Keratinocyte (primary cell): Measurements from ENCODE around the gene STARD8. TPM values are rescaled to one million over a fixed set of nuclear protein-coding genes. Genes with fewer than 3 reads are reported as not detected.

Experiments
- DNase-seq: peaks from one replicate; pipeline ENCODE4 v3.0.0-alpha.2; 2011; ENCODE audit warnings: low read depth, missing footprints, low spot score
- FAIRE-seq: peaks from 2 replicates; lab custom pipeline; 2011; peaks lifted over from hg19 to GRCh38; lab: Jason Lieb, UNC
- H2AFZ ChIP-seq: 2 replicates; pipeline ENCODE4 v1.6.0; 2012; ENCODE audit warnings: low read length, control low read depth, inconsistent platforms; ENCODE audit not compliant: control insufficient read depth
- H3K27ac ChIP-seq: 2 replicates; pipeline ENCODE4 v1.5.1; 2011; ENCODE audit warnings: low read length; ENCODE audit not compliant: control insufficient read depth, insufficient read depth
- H3K27me3 ChIP-seq: 3 replicates; pipeline ENCODE4 v1.6.0; 2011; ENCODE audit warnings: low read length; ENCODE audit not compliant: control insufficient read depth, insufficient read depth; ENCODE audit errors: extremely low read depth
- H3K36me3 ChIP-seq, 2 experiments: 2 replicates in 1 of 2; 3 replicates in 1 of 2; pipeline ENCODE4 v1.5.1; 2011; ENCODE audit warnings: low read length in 2 of 2, mild to moderate bottlenecking in 1 of 2; ENCODE audit not compliant: control insufficient read depth in 2 of 2, insufficient read depth in 2 of 2; ENCODE audit errors: extremely low read depth in 1 of 2
- H3K4me1 ChIP-seq: 3 replicates; pipeline ENCODE4 v1.5.1; 2011; ENCODE audit warnings: low read length; ENCODE audit not compliant: control insufficient read depth, insufficient read depth; ENCODE audit errors: extremely low read depth
- H3K4me2 ChIP-seq: 3 replicates; pipeline ENCODE4 v1.6.0; 2011; ENCODE audit warnings: low read depth, low read length; ENCODE audit not compliant: control insufficient read depth, insufficient read depth; ENCODE audit errors: extremely low read depth
- H3K4me3 ChIP-seq, 3 experiments: fragments of 200-600 bp in 1 of 3; sonication (generic) in 1 of 3; 2 replicates in 2 of 3; 3 replicates in 1 of 3; pipeline ENCODE4 v1.5.1; 2011 to 2016; ENCODE audit warnings: low read length in 3 of 3, mild to moderate bottlenecking in 3 of 3, control low read depth in 2 of 3, inconsistent platforms in 1 of 3, low read depth in 1 of 3, mixed read lengths in 1 of 3, mixed run types in 1 of 3, moderate library complexity in 1 of 3; ENCODE audit not compliant: control insufficient read depth in 2 of 3, insufficient read depth in 2 of 3; ENCODE audit errors: extremely low read depth in 1 of 3
- H3K79me2 ChIP-seq: 2 replicates; pipeline ENCODE4 v1.6.0; 2012; ENCODE audit warnings: low read length; ENCODE audit not compliant: control insufficient read depth, insufficient read depth
- H3K9ac ChIP-seq: 3 replicates; pipeline ENCODE4 v1.6.0; 2011; ENCODE audit warnings: low read length; ENCODE audit not compliant: control insufficient read depth, insufficient read depth; ENCODE audit errors: extremely low read depth
- H3K9me1 ChIP-seq: 3 replicates; pipeline ENCODE4 v1.6.0; 2011; ENCODE audit warnings: low read length; ENCODE audit not compliant: control insufficient read depth, insufficient read depth; ENCODE audit errors: extremely low read depth
- H3K9me3 ChIP-seq: 2 replicates; pipeline ENCODE4 v1.5.1; 2012; ENCODE audit warnings: low read depth, low read length; ENCODE audit not compliant: control insufficient read depth
- H4K20me1 ChIP-seq: 3 replicates; pipeline ENCODE4 v1.6.0; 2011; ENCODE audit warnings: low read length; ENCODE audit not compliant: control insufficient read depth, insufficient read depth; ENCODE audit errors: extremely low read depth
- EZH2 ChIP-seq: IDR thresholded peaks from one replicate; pipeline ENCODE4 v1.6.1; 2012; ENCODE audit warnings: inconsistent platforms, mild to moderate bottlenecking, low read length, moderate library complexity
- dilution Hi-C: fragments of 300-500 bp; cut with MboI; formaldehyde crosslinking; loops from one replicate; pipeline ENCODE4 v1.7.0; 2020; ENCODE audit warnings: low sequenced_read_pairs; ENCODE audit not compliant: extremely low pct_ligation_motif_present
- polyA plus RNA-seq, 5 experiments: library from polyadenylated mRNA; depleted of rRNA in 3 of 5; stranded (reverse) in 3 of 5; stranded (forward) in 1 of 5; unstranded in 1 of 5; fragments of >200 nt; gene quantifications; 1 replicate in 1 of 5; 2 replicates in 3 of 5; 3 replicates in 1 of 5; pipeline versions ENCODE4 v1.2.1 to v1.2.3, GENCODE V29; 2011 to 2012; ENCODE audit warnings: missing spikeins in 2 of 5, low read depth in 1 of 5, low replicate concordance in 1 of 5
- small RNA-seq, 3 experiments: library from RNA; depleted of rRNA; stranded (forward); fragments of <200 nt; gene quantifications; one replicate each; pipeline ENCODE3, GENCODE V24; 2012; ENCODE audit warnings: low read depth in 3 of 3, low replicate concordance in 1 of 3; ENCODE audit not compliant: insufficient read length in 3 of 3
- TF ChIP-seq, protein P1 (sequence below), 3 experiments: IDR thresholded peaks in 1 of 3; conservative IDR thresholded peaks in 1 of 3; optimal IDR thresholded peaks in 1 of 3; 2 replicates in 2 of 3; 3 replicates in 1 of 3; pipeline versions ENCODE3 to v1.5.1; 2011; ENCODE audit warnings: low read length in 3 of 3, mild to moderate bottlenecking in 3 of 3, moderate library complexity in 2 of 3, control low read depth in 1 of 3, inconsistent platforms in 1 of 3; ENCODE audit not compliant: insufficient read depth in 2 of 3; ENCODE audit errors: extremely low read depth in 1 of 3

STARD8 gene
- polyA plus RNA-seq, 1 donor (not counting 4 experiments of a cell fraction or from before 2014, with no cell fraction given) = 0.07 TPM

DNA sequence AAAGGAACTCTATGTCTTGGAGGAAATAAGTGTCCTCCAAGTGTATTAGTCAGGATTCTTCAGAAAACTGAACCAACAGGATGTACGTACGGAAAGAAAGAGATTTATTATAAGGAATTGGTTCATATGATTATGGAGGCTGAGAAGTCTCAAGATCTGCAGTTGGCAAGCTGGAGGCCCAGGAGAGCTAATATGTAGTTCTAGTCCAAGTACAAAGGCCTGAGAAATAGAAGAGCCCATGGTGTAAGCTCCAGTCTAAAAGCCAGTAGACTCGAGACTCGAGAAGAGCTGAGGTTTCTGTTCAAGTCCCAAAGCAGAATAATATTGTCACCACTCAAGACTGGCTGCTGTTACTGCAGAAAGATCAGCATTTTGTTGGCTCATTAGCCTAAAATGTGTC is 116.0 kb downstream of the STARD8 start:
- Histone ChIP-seq H3K27me3 (peaks cover 2% of the 10 kb centered on the region), H4K20me1 (no peaks in the 10 kb centered on the region)
- dilution Hi-C loops = no loop called here

More for the DNA sequence above, 116.0 kb downstream of the STARD8 start:
- no peak overlapping the region for H3K4me2 ChIP-seq
- no peak overlapping the region for H2AFZ ChIP-seq
- H3K36me3 ChIP-seq = no peaks in the 10 kb centered on the region
- no peak overlapping the region for H3K4me3 ChIP-seq
- H3K4me1 ChIP-seq = no peaks in the 10 kb centered on the region
- TF ChIP-seq, protein P1, sequence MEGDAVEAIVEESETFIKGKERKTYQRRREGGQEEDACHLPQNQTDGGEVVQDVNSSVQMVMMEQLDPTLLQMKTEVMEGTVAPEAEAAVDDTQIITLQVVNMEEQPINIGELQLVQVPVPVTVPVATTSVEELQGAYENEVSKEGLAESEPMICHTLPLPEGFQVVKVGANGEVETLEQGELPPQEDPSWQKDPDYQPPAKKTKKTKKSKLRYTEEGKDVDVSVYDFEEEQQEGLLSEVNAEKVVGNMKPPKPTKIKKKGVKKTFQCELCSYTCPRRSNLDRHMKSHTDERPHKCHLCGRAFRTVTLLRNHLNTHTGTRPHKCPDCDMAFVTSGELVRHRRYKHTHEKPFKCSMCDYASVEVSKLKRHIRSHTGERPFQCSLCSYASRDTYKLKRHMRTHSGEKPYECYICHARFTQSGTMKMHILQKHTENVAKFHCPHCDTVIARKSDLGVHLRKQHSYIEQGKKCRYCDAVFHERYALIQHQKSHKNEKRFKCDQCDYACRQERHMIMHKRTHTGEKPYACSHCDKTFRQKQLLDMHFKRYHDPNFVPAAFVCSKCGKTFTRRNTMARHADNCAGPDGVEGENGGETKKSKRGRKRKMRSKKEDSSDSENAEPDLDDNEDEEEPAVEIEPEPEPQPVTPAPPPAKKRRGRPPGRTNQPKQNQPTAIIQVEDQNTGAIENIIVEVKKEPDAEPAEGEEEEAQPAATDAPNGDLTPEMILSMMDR (optimal IDR thresholded peaks at IDR 0.05 in 1 of 3, IDR thresholded peaks at IDR 0.05 in 1 of 3, conservative IDR thresholded peaks at IDR 0.05 in 1 of 3; ENCODE audit: extremely low read depth in 1 of 3, insufficient read depth in 2 of 3, low read length in 3 of 3) = no peak
- no peak for TF ChIP-seq EZH2
- FAIRE-seq = no peak
- no peaks in the 10 kb centered on the region for H3K9me3 ChIP-seq
- H3K9ac ChIP-seq = no peak overlapping the region
- H3K9me1 ChIP-seq = no peaks in the 10 kb centered on the region
- DNase-seq = no peak
- no peaks in the 10 kb centered on the region for H3K79me2 ChIP-seq
- no peak overlapping the region for H3K27ac ChIP-seq

Small RNA genes lying within 50 kb of the gene (small RNA-seq; reads per million reads assigned to genes)
- 0 reads per million in 3 experiments for gene COX6CP12

Other genes starting within 250 kb of the STARD8 start
- gene OPHN1, start 214.2 kb upstream of the STARD8 start, polyA plus RNA-seq = 2.5 to 5.8 TPM (median 3.1 TPM) in 3 replicates
- gene YIPF6, start 148.6 kb upstream of the STARD8 start, polyA plus RNA-seq = 14.4 to 22.4 TPM (median 20.2 TPM) in 3 replicates
- gene EFNB1, start 181.4 kb downstream of the STARD8 start, polyA plus RNA-seq = 90.3 to 137 TPM (median 120 TPM) in 3 replicates